ENCODE data around the gene LTB.

GRCh38 chr6:31532644-31533454, 49.4 kb downstream of the LTB start:
- no peak for TF ChIP-seq RFX5 (IDR thresholded peaks at IDR 0.05; ENCODE audit: low read depth, low read length)
- TF ChIP-seq, protein P1, sequence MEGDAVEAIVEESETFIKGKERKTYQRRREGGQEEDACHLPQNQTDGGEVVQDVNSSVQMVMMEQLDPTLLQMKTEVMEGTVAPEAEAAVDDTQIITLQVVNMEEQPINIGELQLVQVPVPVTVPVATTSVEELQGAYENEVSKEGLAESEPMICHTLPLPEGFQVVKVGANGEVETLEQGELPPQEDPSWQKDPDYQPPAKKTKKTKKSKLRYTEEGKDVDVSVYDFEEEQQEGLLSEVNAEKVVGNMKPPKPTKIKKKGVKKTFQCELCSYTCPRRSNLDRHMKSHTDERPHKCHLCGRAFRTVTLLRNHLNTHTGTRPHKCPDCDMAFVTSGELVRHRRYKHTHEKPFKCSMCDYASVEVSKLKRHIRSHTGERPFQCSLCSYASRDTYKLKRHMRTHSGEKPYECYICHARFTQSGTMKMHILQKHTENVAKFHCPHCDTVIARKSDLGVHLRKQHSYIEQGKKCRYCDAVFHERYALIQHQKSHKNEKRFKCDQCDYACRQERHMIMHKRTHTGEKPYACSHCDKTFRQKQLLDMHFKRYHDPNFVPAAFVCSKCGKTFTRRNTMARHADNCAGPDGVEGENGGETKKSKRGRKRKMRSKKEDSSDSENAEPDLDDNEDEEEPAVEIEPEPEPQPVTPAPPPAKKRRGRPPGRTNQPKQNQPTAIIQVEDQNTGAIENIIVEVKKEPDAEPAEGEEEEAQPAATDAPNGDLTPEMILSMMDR (conservative IDR thresholded peaks at IDR 0.05; ENCODE audit: low read depth, low read length), result no peak
- TF ChIP-seq POLR2A (IDR thresholded peaks at IDR 0.05; ENCODE audit: low read depth, low read length), result no peak
